Neural cell (in vitro differentiated cells): ENCODE measurements around the gene NFYC. TPM values are rescaled to one million over a fixed set of nuclear protein-coding genes. Genes with fewer than 3 reads are reported as not detected.

Source experiments
- H2AFZ ChIP-seq: fragments of 200-600, 300-800 bp; sonication (generic), shearing (Covaris generic); 2 replicates; pipeline ENCODE4 v1.6.0; 2014; ENCODE audit warnings: low read depth, mild to moderate bottlenecking, antibody characterized with exemption, low read length, moderate library complexity
- H3F3A ChIP-seq: fragments of 200-600 bp; shearing (Covaris generic); 2 replicates; pipeline ENCODE4 v1.6.1; 2016; ENCODE audit warnings: mild to moderate bottlenecking, moderate library complexity, mixed read lengths, antibody characterized with exemption, low read length; ENCODE audit not compliant: insufficient read depth, poor library complexity, severe bottlenecking
- H3K27ac ChIP-seq: fragments of 200-600, 300-800 bp; sonication (generic), shearing (Covaris generic); 2 replicates; pipeline ENCODE4 v1.5.1; 2014; ENCODE audit warnings: mild to moderate bottlenecking, low read length, moderate library complexity
- H3K27me3 ChIP-seq: fragments of 300-800, 200-600 bp; sonication (generic), shearing (Covaris generic); 2 replicates; pipeline ENCODE4 v1.6.0; 2014; ENCODE audit warnings: mild to moderate bottlenecking, low read depth, low read length, moderate library complexity; ENCODE audit not compliant: insufficient read depth
- H3K36me3 ChIP-seq: fragments of 300-800, 200-600 bp; sonication (generic), shearing (Covaris generic); 2 replicates; pipeline ENCODE4 v1.5.1; 2014; ENCODE audit warnings: mild to moderate bottlenecking, antibody characterized with exemption, low read length, moderate library complexity; ENCODE audit not compliant: insufficient read depth
- H3K4me2 ChIP-seq: fragments of 300-800, 200-600 bp; sonication (generic), shearing (Covaris generic); 2 replicates; pipeline ENCODE4 v1.6.0; 2014; ENCODE audit warnings: mild to moderate bottlenecking, low read length
- H3K4me3 ChIP-seq: fragments of 300-800, 200-600 bp; sonication (generic), shearing (Covaris generic); 2 replicates; pipeline ENCODE4 v1.5.1; 2014; ENCODE audit warnings: mild to moderate bottlenecking, low read length, moderate library complexity
- H3K79me2 ChIP-seq: fragments of 200-600 bp; shearing (Covaris generic); replicated peaks from 2 replicates; pipeline ENCODE4 v1.6.0; 2014; ENCODE audit warnings: mild to moderate bottlenecking, low read length, moderate library complexity; ENCODE audit not compliant: insufficient read depth
- H3K9ac ChIP-seq: fragments of 300-800, 200-600 bp; sonication (generic), shearing (Covaris generic); 2 replicates; pipeline ENCODE4 v1.6.1; 2016; ENCODE audit warnings: mild to moderate bottlenecking, low read length, mixed read lengths
- H3K9me2 ChIP-seq: fragments of 200-600 bp; shearing (Covaris generic); 2 replicates; pipeline ENCODE4 v1.6.1; 2016; ENCODE audit warnings: mild to moderate bottlenecking, low read length, mixed read lengths; ENCODE audit not compliant: insufficient read depth
- H3K9me3 ChIP-seq: fragments of 200-600, 300-800 bp; sonication (generic), shearing (Covaris generic); 2 replicates; pipeline ENCODE4 v1.6.1; 2016; ENCODE audit warnings: mild to moderate bottlenecking, mixed run types, low read length, moderate library complexity, mixed read lengths
- H4K20me1 ChIP-seq: fragments of 200-600 bp; shearing (Covaris generic); 2 replicates; pipeline ENCODE4 v1.6.1; 2016; ENCODE audit warnings: mild to moderate bottlenecking, mixed run types; ENCODE audit not compliant: insufficient read depth
- EP300 ChIP-seq: fragments of 450-650 bp; conservative IDR thresholded peaks from 2 replicates; pipeline ENCODE4 v1.6.1; 2014; ENCODE audit warnings: antibody characterized with exemption, mild to moderate bottlenecking, moderate library complexity; ENCODE audit not compliant: poor library complexity, severe bottlenecking
- EZH2 ChIP-seq: fragments of 200-600, 300-800 bp; shearing (Covaris generic), sonication (generic); IDR thresholded peaks from 2 replicates; pipeline ENCODE4 v1.6.1; 2014; ENCODE audit warnings: antibody characterized with exemption, low read length, borderline replicate concordance, mild to moderate bottlenecking; ENCODE audit not compliant: insufficient read depth, poor library complexity, severe bottlenecking
- MXI1 ChIP-seq: fragments of 450-650 bp; conservative IDR thresholded peaks from 2 replicates; pipeline ENCODE4 v1.6.1; 2014; ENCODE audit warnings: antibody characterized with exemption, mild to moderate bottlenecking; ENCODE audit not compliant: poor library complexity, severe bottlenecking
- POLR2AphosphoS5 ChIP-seq: IDR thresholded peaks from 2 replicates; pipeline ENCODE4 v1.6.1; 2012
- RAD21 ChIP-seq: fragments of 450-650 bp; conservative IDR thresholded peaks from 2 replicates; pipeline ENCODE4 v1.6.1; 2014; ENCODE audit warnings: antibody characterized with exemption, mild to moderate bottlenecking, moderate library complexity
- SMC3 ChIP-seq: fragments of 450-650 bp; conservative IDR thresholded peaks from 2 replicates; pipeline ENCODE4 v1.6.1; 2014; ENCODE audit warnings: antibody characterized with exemption, mild to moderate bottlenecking, moderate library complexity; ENCODE audit not compliant: poor library complexity
- TAF1 ChIP-seq: IDR thresholded peaks from 2 replicates; pipeline ENCODE4 v1.6.1; 2012; ENCODE audit warnings: low read depth
- polyA plus RNA-seq: library from polyadenylated mRNA; depleted of rRNA; stranded (reverse); fragments of >200 nt; gene quantifications from 2 replicates; pipeline ENCODE4 v1.2.3, GENCODE V29; 2014
- TF ChIP-seq, protein P1 (sequence below): IDR thresholded peaks from 2 replicates; pipeline ENCODE4 v1.6.1; 2012; ENCODE audit warnings: borderline replicate concordance
- TF ChIP-seq, protein P2 (sequence below): fragments of 450-650 bp; IDR thresholded peaks from 2 replicates; pipeline ENCODE4 v1.5.1; 2014; ENCODE audit warnings: antibody characterized with exemption, mild to moderate bottlenecking, moderate library complexity; ENCODE audit not compliant: poor library complexity, severe bottlenecking

NFYC gene
- polyA plus RNA-seq, 1 donor from 2014 or later = 66.0 TPM

DNA sequence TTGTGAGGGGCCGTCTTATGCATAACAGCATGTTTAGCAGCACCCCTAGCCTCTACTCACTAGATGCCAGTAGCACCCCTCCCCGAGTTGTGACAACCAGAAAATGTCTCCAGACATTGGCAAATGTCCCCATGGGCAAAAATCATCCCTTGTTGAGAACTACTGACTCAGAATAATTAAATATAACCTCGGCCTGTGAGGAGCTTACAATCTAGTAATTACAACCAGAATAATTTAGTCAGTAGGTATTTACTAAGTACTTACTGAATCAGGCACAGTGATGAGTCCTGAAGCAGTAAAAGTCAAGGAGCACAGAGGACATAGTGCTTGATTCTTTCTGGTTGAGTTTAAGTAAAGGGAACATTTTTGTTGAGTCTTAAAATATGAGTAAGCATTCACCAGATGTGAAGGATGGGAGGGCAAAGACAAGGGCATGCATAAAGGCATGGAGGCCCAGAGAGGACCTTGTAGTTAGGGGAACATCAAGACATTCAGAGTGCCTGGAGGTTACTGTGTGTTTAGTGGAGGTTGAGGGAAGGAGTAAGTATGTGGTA, 48.0 kb downstream of the NFYC start:
- Histone ChIP-seq H3F3A (no peaks in the 10 kb centered on the region), H3K36me3 (peaks cover 16% of the 10 kb centered on the region), H3K4me2 (no peak overlapping the region), H3K9me3 (no peaks in the 10 kb centered on the region), H3K9me2 (no peaks in the 10 kb centered on the region), H3K9ac (no peak overlapping the region), H3K79me2 (peaks cover 13% of the 10 kb centered on the region), H2AFZ (no peak overlapping the region), H3K27ac (no peak overlapping the region), H3K27me3 (no peaks in the 10 kb centered on the region), H3K4me3 (no peak overlapping the region), H4K20me1 (no peaks in the 10 kb centered on the region)
- no peak for TF ChIP-seq EZH2
- TF ChIP-seq TAF1 = no peak
- TF ChIP-seq, protein P1, sequence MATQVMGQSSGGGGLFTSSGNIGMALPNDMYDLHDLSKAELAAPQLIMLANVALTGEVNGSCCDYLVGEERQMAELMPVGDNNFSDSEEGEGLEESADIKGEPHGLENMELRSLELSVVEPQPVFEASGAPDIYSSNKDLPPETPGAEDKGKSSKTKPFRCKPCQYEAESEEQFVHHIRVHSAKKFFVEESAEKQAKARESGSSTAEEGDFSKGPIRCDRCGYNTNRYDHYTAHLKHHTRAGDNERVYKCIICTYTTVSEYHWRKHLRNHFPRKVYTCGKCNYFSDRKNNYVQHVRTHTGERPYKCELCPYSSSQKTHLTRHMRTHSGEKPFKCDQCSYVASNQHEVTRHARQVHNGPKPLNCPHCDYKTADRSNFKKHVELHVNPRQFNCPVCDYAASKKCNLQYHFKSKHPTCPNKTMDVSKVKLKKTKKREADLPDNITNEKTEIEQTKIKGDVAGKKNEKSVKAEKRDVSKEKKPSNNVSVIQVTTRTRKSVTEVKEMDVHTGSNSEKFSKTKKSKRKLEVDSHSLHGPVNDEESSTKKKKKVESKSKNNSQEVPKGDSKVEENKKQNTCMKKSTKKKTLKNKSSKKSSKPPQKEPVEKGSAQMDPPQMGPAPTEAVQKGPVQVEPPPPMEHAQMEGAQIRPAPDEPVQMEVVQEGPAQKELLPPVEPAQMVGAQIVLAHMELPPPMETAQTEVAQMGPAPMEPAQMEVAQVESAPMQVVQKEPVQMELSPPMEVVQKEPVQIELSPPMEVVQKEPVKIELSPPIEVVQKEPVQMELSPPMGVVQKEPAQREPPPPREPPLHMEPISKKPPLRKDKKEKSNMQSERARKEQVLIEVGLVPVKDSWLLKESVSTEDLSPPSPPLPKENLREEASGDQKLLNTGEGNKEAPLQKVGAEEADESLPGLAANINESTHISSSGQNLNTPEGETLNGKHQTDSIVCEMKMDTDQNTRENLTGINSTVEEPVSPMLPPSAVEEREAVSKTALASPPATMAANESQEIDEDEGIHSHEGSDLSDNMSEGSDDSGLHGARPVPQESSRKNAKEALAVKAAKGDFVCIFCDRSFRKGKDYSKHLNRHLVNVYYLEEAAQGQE = no peak
- TF ChIP-seq RAD21 = no peak
- TF ChIP-seq, protein P2, sequence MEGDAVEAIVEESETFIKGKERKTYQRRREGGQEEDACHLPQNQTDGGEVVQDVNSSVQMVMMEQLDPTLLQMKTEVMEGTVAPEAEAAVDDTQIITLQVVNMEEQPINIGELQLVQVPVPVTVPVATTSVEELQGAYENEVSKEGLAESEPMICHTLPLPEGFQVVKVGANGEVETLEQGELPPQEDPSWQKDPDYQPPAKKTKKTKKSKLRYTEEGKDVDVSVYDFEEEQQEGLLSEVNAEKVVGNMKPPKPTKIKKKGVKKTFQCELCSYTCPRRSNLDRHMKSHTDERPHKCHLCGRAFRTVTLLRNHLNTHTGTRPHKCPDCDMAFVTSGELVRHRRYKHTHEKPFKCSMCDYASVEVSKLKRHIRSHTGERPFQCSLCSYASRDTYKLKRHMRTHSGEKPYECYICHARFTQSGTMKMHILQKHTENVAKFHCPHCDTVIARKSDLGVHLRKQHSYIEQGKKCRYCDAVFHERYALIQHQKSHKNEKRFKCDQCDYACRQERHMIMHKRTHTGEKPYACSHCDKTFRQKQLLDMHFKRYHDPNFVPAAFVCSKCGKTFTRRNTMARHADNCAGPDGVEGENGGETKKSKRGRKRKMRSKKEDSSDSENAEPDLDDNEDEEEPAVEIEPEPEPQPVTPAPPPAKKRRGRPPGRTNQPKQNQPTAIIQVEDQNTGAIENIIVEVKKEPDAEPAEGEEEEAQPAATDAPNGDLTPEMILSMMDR = no peak
- no peak for TF ChIP-seq POLR2AphosphoS5
- TF ChIP-seq SMC3 = no peak

DNA sequence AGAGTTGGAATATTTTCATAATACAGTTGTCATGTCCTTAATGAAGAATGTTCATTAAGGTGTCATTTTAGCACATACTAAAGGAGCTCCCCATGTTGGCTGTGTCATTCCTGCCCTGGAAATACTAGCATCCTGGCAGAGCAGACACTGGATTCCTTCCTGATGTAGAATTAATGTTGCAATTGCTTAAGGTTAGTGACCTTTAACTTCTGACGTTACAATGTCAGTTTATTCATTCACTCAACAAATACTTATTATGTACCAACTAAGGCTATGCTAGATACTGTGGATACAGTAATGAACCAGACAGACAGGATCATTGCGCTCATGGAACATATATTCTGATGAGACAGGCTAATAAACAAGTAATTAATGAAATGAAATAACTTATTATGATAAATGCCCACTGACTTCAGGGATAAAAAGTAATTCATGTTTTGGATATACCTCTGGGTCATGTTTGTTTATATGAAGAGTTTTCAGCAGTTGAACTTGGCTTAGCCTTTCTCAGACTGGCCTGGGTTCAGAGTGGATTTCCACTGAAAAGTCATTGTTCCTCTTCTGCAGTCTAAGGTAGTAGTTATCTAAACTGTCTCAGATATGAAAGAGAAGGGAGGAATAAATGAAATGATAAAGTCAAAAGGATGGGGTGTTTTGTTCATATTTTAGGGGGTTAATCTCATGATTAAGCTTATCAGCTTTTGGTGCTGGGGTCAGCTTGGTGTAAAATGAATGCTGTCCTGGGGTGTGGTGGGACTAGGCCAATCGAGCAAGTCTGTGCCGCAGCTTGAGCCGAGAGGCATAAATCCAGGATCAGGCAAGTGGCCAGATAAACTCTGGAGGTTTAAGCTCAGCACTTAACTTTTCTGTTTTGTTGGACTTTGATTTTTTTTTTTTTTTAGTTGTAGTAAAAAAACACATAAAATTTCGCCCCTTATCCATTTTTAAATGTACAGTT, 48.8 kb downstream of the NFYC start:
- Histone ChIP-seq H3K4me3 (no peak overlapping the region), H3F3A (no peaks in the 10 kb centered on the region), H3K79me2 (peaks cover 13% of the 10 kb centered on the region), H3K36me3 (peaks cover 16% of the 10 kb centered on the region), H3K27me3 (no peaks in the 10 kb centered on the region), H3K9me3 (no peaks in the 10 kb centered on the region), H3K4me2 (no peak overlapping the region), H3K9ac (no peak overlapping the region), H2AFZ (no peak overlapping the region), H3K27ac (no peak overlapping the region), H4K20me1 (no peaks in the 10 kb centered on the region), H3K9me2 (no peaks in the 10 kb centered on the region)
- TF ChIP-seq, protein P2 = no peak
- TF ChIP-seq RAD21 = no peak
- TF ChIP-seq EZH2 = no peak
- TF ChIP-seq TAF1 = no peak
- no peak for TF ChIP-seq SMC3
- no peak for TF ChIP-seq EP300
- no peak for TF ChIP-seq MXI1
- TF ChIP-seq, protein P1 = no peak
